ENCODE measurements around the gene SLIT1. TPM values are rescaled to one million over a fixed set of nuclear protein-coding genes. Genes with fewer than 3 reads are reported as not detected.

Gene SLIT1
- total and polyA plus RNA-seq, 7 donors: 0.04 to 0.30 (median 0.08) TPM

- no peaks in the 10 kb centered on the region for H3K4me1 ChIP-seq
- DNase-seq: no peak
- no peak for ATAC-seq
- H3K9me3 ChIP-seq: no peaks in the 10 kb centered on the region
- no peak overlapping the region for H3K27ac ChIP-seq
- intact Hi-C loops (cut with DNase I): no loop called here
- H3K4me3 ChIP-seq: no peak overlapping the region
- WGBS, 3 donors: 92 to 96% (median 96%) methylated on average over 1 of the region's 1 CpG
- no peaks in the 10 kb centered on the region for H3K27me3 ChIP-seq (ENCODE audit: insufficient read depth in 3 of 3, low read length in 2 of 3)
- peaks cover 4 to 43% of the 10 kb centered on the region in 2 donors for H3K36me3 ChIP-seq (ENCODE audit: insufficient read depth in 1 of 2, low read depth in 1 of 2)
- TF ChIP-seq CTCF (IDR thresholded peaks at IDR 0.05): no peak
Observed at GRCh38 chr10:97229322-97230015, 43.7 kb upstream of the SLIT1 start.

GRCh38 chr10:97228775-97229157 lies 43.0 kb upstream of the SLIT1 start:
- H3K27me3 ChIP-seq (ENCODE audit: insufficient read depth in 3 of 3, low read length in 2 of 3): no peaks in the 10 kb centered on the region
- WGBS, 3 donors: 95 to 99% (median 97%) methylated on average over 1 of the region's 1 CpG
- H3K9me3 ChIP-seq: no peaks in the 10 kb centered on the region
- H3K4me3 ChIP-seq: no peak overlapping the region
- no peaks in the 10 kb centered on the region for H3K4me1 ChIP-seq
- no peak overlapping the region for H3K27ac ChIP-seq
- intact Hi-C loops (cut with DNase I): no loop called here
- DNase-seq (no peak), ATAC-seq (no peak)
- H3K36me3 ChIP-seq (ENCODE audit: insufficient read depth in 1 of 2, low read depth in 1 of 2): peaks cover 4 to 43% of the 10 kb centered on the region in 2 donors
- TF ChIP-seq CTCF (IDR thresholded peaks at IDR 0.05): no peak

GRCh38 chr10:97228130-97228774 lies 42.5 kb upstream of the SLIT1 start:
- no peak for TF ChIP-seq CTCF (IDR thresholded peaks at IDR 0.05)
- intact Hi-C loops (cut with DNase I): no loop called here
- Histone ChIP-seq H3K27me3 (ENCODE audit: insufficient read depth in 3 of 3, low read length in 2 of 3) (no peaks in the 10 kb centered on the region), H3K4me3 (no peak overlapping the region), H3K9me3 (no peaks in the 10 kb centered on the region), H3K36me3 (ENCODE audit: insufficient read depth in 1 of 2, low read depth in 1 of 2) (peaks cover 4 to 43% of the 10 kb centered on the region in 2 donors), H3K27ac (no peak overlapping the region), H3K4me1 (no peaks in the 10 kb centered on the region)
- DNase-seq (no peak), ATAC-seq (no peak)
- 83 to 86% (median 84%) methylated on average over 3 of the region's 3 CpGs for WGBS, 3 donors

GRCh38 chr10:97226398-97226797 lies 40.6 kb upstream of the SLIT1 start:
- Histone ChIP-seq H3K4me3 (no peak overlapping the region), H3K4me1 (no peaks in the 10 kb centered on the region), H3K27ac (no peak overlapping the region), H3K27me3 (ENCODE audit: insufficient read depth in 3 of 3, low read length in 2 of 3) (no peaks in the 10 kb centered on the region), H3K36me3 (ENCODE audit: insufficient read depth in 1 of 2, low read depth in 1 of 2) (peaks cover 4 to 43% of the 10 kb centered on the region in 2 donors), H3K9me3 (no peaks in the 10 kb centered on the region)
- no peak for ATAC-seq
- intact Hi-C loops (cut with DNase I): no loop called here
- DNase-seq: no peak
- no peak for TF ChIP-seq CTCF (IDR thresholded peaks at IDR 0.05)
- WGBS, 3 donors: 91 to 95% (median 92%) methylated on average over 4 of the region's 4 CpGs
